Heart left ventricle (tissue), 13 donors: ENCODE data around the gene PRSS33.

ENCODE experiments used
- POLR2A ChIP-seq, 2 donors: fragments of 450-650 bp; IDR thresholded peaks; one replicate each; pipeline ENCODE4 v1.6.1; 2017; ENCODE audit warnings: antibody characterized with exemption in 2 of 2, mild to moderate bottlenecking in 2 of 2, moderate library complexity in 2 of 2
- TF ChIP-seq, protein P1 (sequence below), 12 donors: fragments of 200-600 bp; sonication (generic) in 4 of 12; IDR thresholded peaks; one replicate each; pipeline versions ENCODE4 v1.5.0 to v1.8.0; 2018 to 2022; ENCODE audit warnings: antibody characterized with exemption in 12 of 12, mild to moderate bottlenecking in 5 of 12
- donor health status: ischemic (EF 13 %, LVEDD 7.1; RV severe dilation, severe dysfunction).
- donor health status: DM: no; HTN: yes; CAD: no.
- donor health status: DM: no; HTN: no; CAD: no.
- donor health status: ischemic (EF 25% LVEDD 6.9; RV normal size, moderate dysfunction).
- donor health status: ischemic (EF 25% LVEDD 5.7; RV mildly dilated, moderate dysfunction).
- donor health status: ischemic (EF 35%, LVEDD 5.7; RV mildly dilated, moderate dysfunction).
- donor health status: nonischemic (EF 11% LVEDD 7.7; RV severe dilation, severe dysfunction).
- donor health status: DM: yes; HTN: yes; CAD: no.
- donor health status: PGD.
- donor health status: ischemic (EF 29% LVEDD 5.4; RV normal size, mild dysfunction).
- donor health status: nonischemic (EF 23%, LVEDD 6.1; RV moderate dilation, normal function).

DNA sequence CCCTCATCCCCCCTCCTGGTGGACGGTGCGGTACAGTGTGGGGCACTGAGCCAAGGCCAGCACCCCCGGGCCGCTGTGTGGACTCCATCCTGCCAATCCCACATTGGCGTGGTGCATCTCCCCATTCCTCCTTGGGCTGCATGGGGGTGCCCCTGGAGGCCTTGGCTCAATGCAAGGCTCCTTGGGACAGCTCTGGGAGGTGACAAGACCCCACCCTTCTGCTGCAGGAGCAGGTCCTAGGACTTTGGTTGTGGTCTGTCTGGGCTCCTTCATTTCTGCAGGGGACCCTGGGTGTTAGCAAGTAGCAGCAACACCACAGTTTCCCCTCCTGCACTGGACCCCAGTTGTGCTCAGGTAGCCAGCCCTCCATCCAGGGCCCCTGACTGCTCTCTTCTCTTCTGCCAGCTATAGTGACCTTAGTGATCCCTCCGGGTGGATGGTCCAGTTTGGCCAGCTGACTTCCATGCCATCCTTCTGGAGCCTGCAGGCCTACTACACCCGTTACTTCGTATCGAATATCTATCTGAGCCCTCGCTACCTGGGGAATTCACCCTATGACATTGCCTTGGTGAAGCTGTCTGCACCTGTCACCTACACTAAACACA is 31.0 kb upstream of the PRSS33 start:
- TF ChIP-seq, protein P1, sequence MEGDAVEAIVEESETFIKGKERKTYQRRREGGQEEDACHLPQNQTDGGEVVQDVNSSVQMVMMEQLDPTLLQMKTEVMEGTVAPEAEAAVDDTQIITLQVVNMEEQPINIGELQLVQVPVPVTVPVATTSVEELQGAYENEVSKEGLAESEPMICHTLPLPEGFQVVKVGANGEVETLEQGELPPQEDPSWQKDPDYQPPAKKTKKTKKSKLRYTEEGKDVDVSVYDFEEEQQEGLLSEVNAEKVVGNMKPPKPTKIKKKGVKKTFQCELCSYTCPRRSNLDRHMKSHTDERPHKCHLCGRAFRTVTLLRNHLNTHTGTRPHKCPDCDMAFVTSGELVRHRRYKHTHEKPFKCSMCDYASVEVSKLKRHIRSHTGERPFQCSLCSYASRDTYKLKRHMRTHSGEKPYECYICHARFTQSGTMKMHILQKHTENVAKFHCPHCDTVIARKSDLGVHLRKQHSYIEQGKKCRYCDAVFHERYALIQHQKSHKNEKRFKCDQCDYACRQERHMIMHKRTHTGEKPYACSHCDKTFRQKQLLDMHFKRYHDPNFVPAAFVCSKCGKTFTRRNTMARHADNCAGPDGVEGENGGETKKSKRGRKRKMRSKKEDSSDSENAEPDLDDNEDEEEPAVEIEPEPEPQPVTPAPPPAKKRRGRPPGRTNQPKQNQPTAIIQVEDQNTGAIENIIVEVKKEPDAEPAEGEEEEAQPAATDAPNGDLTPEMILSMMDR (IDR thresholded peaks at IDR 0.05), result no peak
- no peak for TF ChIP-seq POLR2A (IDR thresholded peaks at IDR 0.05)
